SK-N-SH (cell line): ENCODE data around the gene PPP2R2B. TPM values are rescaled to one million over a fixed set of nuclear protein-coding genes. Genes with fewer than 3 reads are reported as not detected.

ENCODE experiments used
- CTCF ChIA-PET: fragments of 300-600, 350-600 bp; formaldehyde crosslinking; extraction: SDS; loops from one replicate; lab custom pipeline; 2021; lab: Yijun Ruan, JAX
- POLR2A ChIA-PET: fragments of 350-600 bp; sonication (Branson Sonifier 250); formaldehyde crosslinking; extraction: SDS; loops from one replicate; lab custom pipeline; 2020; ENCODE audit warnings: antibody characterized with exemption, inconsistent platforms; lab: Yijun Ruan, JAX
- DNase-seq: peaks from one replicate; pipeline ENCODE4 v3.0.0; 2012
- H2AFZ ChIP-seq: fragments of 200-600 bp; sonication (generic); 2 replicates; pipeline ENCODE4 v1.8.1; 2016; ENCODE audit warnings: antibody characterized with exemption, mild to moderate bottlenecking, low read depth
- H3F3A ChIP-seq: fragments of 200-600 bp; sonication (generic); replicated peaks from 2 replicates; pipeline ENCODE3; 2016; ENCODE audit warnings: antibody characterized with exemption, mild to moderate bottlenecking; ENCODE audit not compliant: insufficient read depth
- H3K27ac ChIP-seq, 2 experiments: fragments of 200-500 bp in 1 of 2; fragments of 200-600 bp in 1 of 2; sonication (Bioruptor generic) in 1 of 2; sonication (generic), shearing (Covaris generic) in 1 of 2; 2 replicates each; pipeline versions ENCODE4 v1.5.1 to v1.6.1; 2014 to 2016; ENCODE audit warnings: low read depth in 2 of 2, inconsistent platforms in 1 of 2, low read length in 1 of 2, mild to moderate bottlenecking in 1 of 2, mixed read lengths in 1 of 2
- H3K27me3 ChIP-seq: fragments of 200-600 bp; sonication (generic), shearing (Covaris generic); 2 replicates; pipeline ENCODE4 v1.6.1; 2016; ENCODE audit warnings: mixed run types; ENCODE audit not compliant: insufficient read depth
- H3K36me3 ChIP-seq, 2 experiments: fragments of 200-500 bp in 1 of 2; fragments of 200-600 bp in 1 of 2; sonication (Bioruptor generic) in 1 of 2; sonication (generic) in 1 of 2; replicated peaks in 1 of 2; 2 replicates each; pipeline versions ENCODE3 to v1.5.1; 2014 to 2016; ENCODE audit warnings: low read length in 1 of 2, mild to moderate bottlenecking in 1 of 2; ENCODE audit not compliant: insufficient read depth in 2 of 2, control insufficient read depth in 1 of 2
- H3K4me1 ChIP-seq, 2 experiments: fragments of 200-500 bp in 1 of 2; fragments of 200-600 bp in 1 of 2; sonication (Bioruptor generic) in 1 of 2; sonication (generic), shearing (Covaris generic) in 1 of 2; 2 replicates each; pipeline versions ENCODE4 v1.5.1 to v1.6.1; 2014 to 2016; ENCODE audit warnings: low read depth in 1 of 2, low read length in 1 of 2, mixed run types in 1 of 2; ENCODE audit not compliant: insufficient read depth in 2 of 2, control insufficient read depth in 1 of 2
- H3K4me2 ChIP-seq: fragments of 200-600 bp; sonication (generic), shearing (Covaris generic); 2 replicates; pipeline ENCODE4 v1.6.1; 2017; ENCODE audit warnings: mixed run types
- H3K4me3 ChIP-seq, 2 experiments: fragments of 200-500 bp in 1 of 2; fragments of 200-600 bp in 1 of 2; sonication (Bioruptor generic) in 1 of 2; sonication (generic), shearing (Covaris generic) in 1 of 2; 2 replicates each; pipeline versions ENCODE4 v1.5.1 to v1.8.1; 2014 to 2016; ENCODE audit warnings: low read depth in 2 of 2, inconsistent platforms in 1 of 2, low read length in 1 of 2, mild to moderate bottlenecking in 1 of 2, mixed read lengths in 1 of 2, moderate library complexity in 1 of 2
- H3K79me2 ChIP-seq: fragments of 200-600 bp; sonication (generic); 2 replicates; pipeline ENCODE4 v1.8.1; 2017; ENCODE audit warnings: mild to moderate bottlenecking; ENCODE audit not compliant: insufficient read depth
- H3K9ac ChIP-seq: fragments of 200-600 bp; sonication (generic); 2 replicates; pipeline ENCODE4 v1.6.1; 2017; ENCODE audit warnings: mixed run types
- H3K9me2 ChIP-seq: fragments of 200-600 bp; sonication (generic); 2 replicates; pipeline ENCODE4 v1.6.1; 2017; ENCODE audit warnings: mixed run types
- H3K9me3 ChIP-seq: fragments of 200-600 bp; sonication (generic); 2 replicates; pipeline ENCODE4 v1.6.1; 2017; ENCODE audit warnings: mixed run types, mild to moderate bottlenecking, moderate library complexity
- H4K20me1 ChIP-seq: fragments of 200-600 bp; sonication (generic); 2 replicates; pipeline ENCODE4 v1.6.1; 2017; ENCODE audit warnings: mild to moderate bottlenecking, mixed run types; ENCODE audit not compliant: insufficient read depth
- CTCF ChIP-seq: fragments of 200-600 bp; sonication (generic); IDR thresholded peaks from 2 replicates; pipeline ENCODE4 v1.6.1; 2017; ENCODE audit warnings: antibody characterized with exemption, mild to moderate bottlenecking, moderate library complexity
- ELF1 ChIP-seq: IDR thresholded peaks from 2 replicates; pipeline ENCODE4 v1.4.0; 2012
- EP300 ChIP-seq, 2 experiments: IDR thresholded peaks; 2 replicates each; pipeline versions ENCODE4 v1.4.0 to v1.6.1; 2012; ENCODE audit warnings: borderline replicate concordance in 1 of 2, low read depth in 1 of 2, low read length in 1 of 2
- GABPA ChIP-seq: IDR thresholded peaks from 2 replicates; pipeline ENCODE4 v1.4.0; 2012; ENCODE audit warnings: low read depth, mild to moderate bottlenecking
- GATA2 ChIP-seq: sonication (generic); formaldehyde crosslinking; IDR thresholded peaks from 2 replicates; pipeline ENCODE4 v1.5.0; 2020; ENCODE audit warnings: mild to moderate bottlenecking, missing genetic modification reagents
- IRF3 ChIP-seq: fragments of 150-350 bp; IDR thresholded peaks from 2 replicates; pipeline ENCODE4 v1.6.1; 2016; ENCODE audit warnings: mild to moderate bottlenecking, low read depth, low read length
- NFIC ChIP-seq: IDR thresholded peaks from 2 replicates; pipeline ENCODE4 v1.4.0; 2012; ENCODE audit warnings: borderline replicate concordance
- POLR2AphosphoS5 ChIP-seq: IDR thresholded peaks from 2 replicates; pipeline ENCODE4 v1.6.1; 2012; ENCODE audit warnings: low read depth, low read length
- RCOR1 ChIP-seq: fragments of 150-350 bp; IDR thresholded peaks from 2 replicates; pipeline ENCODE4 v1.6.1; 2017; ENCODE audit warnings: antibody characterized with exemption, low read length
- RFX5 ChIP-seq: IDR thresholded peaks from 2 replicates; pipeline ENCODE4 v1.6.1; 2012; ENCODE audit warnings: mild to moderate bottlenecking, improper control_type of control experiment, low read length
- TCF12 ChIP-seq: IDR thresholded peaks from 2 replicates; pipeline ENCODE4 v1.4.0; 2012
- polyA plus RNA-seq, 3 experiments: library from polyadenylated mRNA; depleted of rRNA; stranded (reverse); fragments of >200 nt; gene quantifications; 2 replicates each; pipeline ENCODE4 v1.2.3, GENCODE V29; 2012
- TF ChIP-seq, protein P1 (sequence below): IDR thresholded peaks from 2 replicates; pipeline ENCODE4 v1.4.0; 2012; ENCODE audit warnings: low read depth, borderline replicate concordance
- TF ChIP-seq, protein P2 (sequence below): IDR thresholded peaks from 2 replicates; pipeline ENCODE4; 2012
- TF ChIP-seq, protein P3 (sequence below): IDR thresholded peaks from 2 replicates; pipeline ENCODE4 v1.6.1; 2012; ENCODE audit warnings: mild to moderate bottlenecking, low read depth, low read length, moderate library complexity

Gene PPP2R2B
- polyA plus RNA-seq, 1 of the 3 experiments (the other 2 are of a cell fraction): 11.4 TPM

GRCh38 chr5:146544232-146544631, 334.3 kb downstream of the PPP2R2B start:
- DNase-seq: no peak
- Histone ChIP-seq H3K79me2 (no peaks in the 10 kb centered on the region), H2AFZ (no peak overlapping the region), H3K4me3 (no peak overlapping the region), H3F3A (no peaks in the 10 kb centered on the region), H3K27me3 (no peaks in the 10 kb centered on the region), H3K9ac (no peak overlapping the region), H3K4me1 (peaks cover 0 to 6% of the 10 kb centered on the region in 2 experiments; a peak in 1 of 4 replicates), H4K20me1 (no peaks in the 10 kb centered on the region), H3K9me2 (no peaks in the 10 kb centered on the region), H3K4me2 (no peak overlapping the region), H3K27ac (no peak overlapping the region), H3K9me3 (no peaks in the 10 kb centered on the region), H3K36me3 (no peaks in the 10 kb centered on the region)
- TF ChIP-seq POLR2AphosphoS5 (no peak), TCF12 (no peak), ELF1 (no peak), CTCF (no peak), GATA2 (CRISPR knock-in tag) (no peak), NFIC (no peak), IRF3 (no peak), EP300 (IDR thresholded peaks at IDR 0.05; ENCODE audit: borderline replicate concordance in 1 of 2, low read depth in 1 of 2, low read length in 1 of 2) (no peak), RFX5 (no peak), RCOR1 (no peak), GABPA (no peak)
- TF ChIP-seq, protein P1, sequence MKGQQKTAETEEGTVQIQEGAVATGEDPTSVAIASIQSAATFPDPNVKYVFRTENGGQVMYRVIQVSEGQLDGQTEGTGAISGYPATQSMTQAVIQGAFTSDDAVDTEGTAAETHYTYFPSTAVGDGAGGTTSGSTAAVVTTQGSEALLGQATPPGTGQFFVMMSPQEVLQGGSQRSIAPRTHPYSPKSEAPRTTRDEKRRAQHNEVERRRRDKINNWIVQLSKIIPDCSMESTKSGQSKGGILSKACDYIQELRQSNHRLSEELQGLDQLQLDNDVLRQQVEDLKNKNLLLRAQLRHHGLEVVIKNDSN: no peak
- TF ChIP-seq, protein P2, sequence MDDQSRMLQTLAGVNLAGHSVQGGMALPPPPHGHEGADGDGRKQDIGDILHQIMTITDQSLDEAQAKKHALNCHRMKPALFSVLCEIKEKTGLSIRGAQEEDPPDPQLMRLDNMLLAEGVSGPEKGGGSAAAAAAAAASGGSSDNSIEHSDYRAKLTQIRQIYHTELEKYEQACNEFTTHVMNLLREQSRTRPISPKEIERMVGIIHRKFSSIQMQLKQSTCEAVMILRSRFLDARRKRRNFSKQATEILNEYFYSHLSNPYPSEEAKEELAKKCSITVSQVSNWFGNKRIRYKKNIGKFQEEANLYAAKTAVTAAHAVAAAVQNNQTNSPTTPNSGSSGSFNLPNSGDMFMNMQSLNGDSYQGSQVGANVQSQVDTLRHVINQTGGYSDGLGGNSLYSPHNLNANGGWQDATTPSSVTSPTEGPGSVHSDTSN: no peak
- TF ChIP-seq, protein P3, sequence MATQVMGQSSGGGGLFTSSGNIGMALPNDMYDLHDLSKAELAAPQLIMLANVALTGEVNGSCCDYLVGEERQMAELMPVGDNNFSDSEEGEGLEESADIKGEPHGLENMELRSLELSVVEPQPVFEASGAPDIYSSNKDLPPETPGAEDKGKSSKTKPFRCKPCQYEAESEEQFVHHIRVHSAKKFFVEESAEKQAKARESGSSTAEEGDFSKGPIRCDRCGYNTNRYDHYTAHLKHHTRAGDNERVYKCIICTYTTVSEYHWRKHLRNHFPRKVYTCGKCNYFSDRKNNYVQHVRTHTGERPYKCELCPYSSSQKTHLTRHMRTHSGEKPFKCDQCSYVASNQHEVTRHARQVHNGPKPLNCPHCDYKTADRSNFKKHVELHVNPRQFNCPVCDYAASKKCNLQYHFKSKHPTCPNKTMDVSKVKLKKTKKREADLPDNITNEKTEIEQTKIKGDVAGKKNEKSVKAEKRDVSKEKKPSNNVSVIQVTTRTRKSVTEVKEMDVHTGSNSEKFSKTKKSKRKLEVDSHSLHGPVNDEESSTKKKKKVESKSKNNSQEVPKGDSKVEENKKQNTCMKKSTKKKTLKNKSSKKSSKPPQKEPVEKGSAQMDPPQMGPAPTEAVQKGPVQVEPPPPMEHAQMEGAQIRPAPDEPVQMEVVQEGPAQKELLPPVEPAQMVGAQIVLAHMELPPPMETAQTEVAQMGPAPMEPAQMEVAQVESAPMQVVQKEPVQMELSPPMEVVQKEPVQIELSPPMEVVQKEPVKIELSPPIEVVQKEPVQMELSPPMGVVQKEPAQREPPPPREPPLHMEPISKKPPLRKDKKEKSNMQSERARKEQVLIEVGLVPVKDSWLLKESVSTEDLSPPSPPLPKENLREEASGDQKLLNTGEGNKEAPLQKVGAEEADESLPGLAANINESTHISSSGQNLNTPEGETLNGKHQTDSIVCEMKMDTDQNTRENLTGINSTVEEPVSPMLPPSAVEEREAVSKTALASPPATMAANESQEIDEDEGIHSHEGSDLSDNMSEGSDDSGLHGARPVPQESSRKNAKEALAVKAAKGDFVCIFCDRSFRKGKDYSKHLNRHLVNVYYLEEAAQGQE: no peak
- CTCF ChIA-PET: interaction anchor here (2.3 kb wide), 1 partner anchor 11 kb away, joined by 14 read pairs; no protein-coding TSS in a partner anchor
- POLR2A ChIA-PET: interaction anchor here (0.6 kb wide), 1 partner anchor 16 kb away, joined by 4 read pairs; no protein-coding TSS in a partner anchor
